Ishikawa (cell line): ENCODE results near the gene TSPAN14.

Experiments used
- CREB1 ChIP-seq: IDR thresholded peaks from 2 replicates; pipeline ENCODE4 v1.6.1; 2012; ENCODE audit warnings: low read depth
- EP300 ChIP-seq: IDR thresholded peaks from 2 replicates; pipeline ENCODE4 v1.6.1; 2012; ENCODE audit warnings: borderline replicate concordance
- FOXM1 ChIP-seq: IDR thresholded peaks from 2 replicates; pipeline ENCODE4 v1.6.1; 2012; ENCODE audit warnings: low read depth, borderline replicate concordance
- RAD21 ChIP-seq: IDR thresholded peaks from 2 replicates; pipeline ENCODE4 v1.6.1; 2012; ENCODE audit warnings: low read depth
- TAF1 ChIP-seq: IDR thresholded peaks from 2 replicates; pipeline ENCODE4 v1.6.1; 2012; ENCODE audit warnings: low read depth, mild to moderate bottlenecking
- YY1 ChIP-seq: IDR thresholded peaks from 2 replicates; pipeline ENCODE4 v1.6.1; 2012; ENCODE audit warnings: low read depth
- TF ChIP-seq, protein P1 (sequence below): IDR thresholded peaks from 2 replicates; pipeline ENCODE4 v1.6.1; 2012; ENCODE audit warnings: low read depth, mild to moderate bottlenecking
- TF ChIP-seq, protein P2 (sequence below): IDR thresholded peaks from 2 replicates; pipeline ENCODE4 v1.6.1; 2012
- TF ChIP-seq, protein P3 (sequence below): IDR thresholded peaks from 2 replicates; pipeline ENCODE4 v1.6.1; 2012

DNA sequence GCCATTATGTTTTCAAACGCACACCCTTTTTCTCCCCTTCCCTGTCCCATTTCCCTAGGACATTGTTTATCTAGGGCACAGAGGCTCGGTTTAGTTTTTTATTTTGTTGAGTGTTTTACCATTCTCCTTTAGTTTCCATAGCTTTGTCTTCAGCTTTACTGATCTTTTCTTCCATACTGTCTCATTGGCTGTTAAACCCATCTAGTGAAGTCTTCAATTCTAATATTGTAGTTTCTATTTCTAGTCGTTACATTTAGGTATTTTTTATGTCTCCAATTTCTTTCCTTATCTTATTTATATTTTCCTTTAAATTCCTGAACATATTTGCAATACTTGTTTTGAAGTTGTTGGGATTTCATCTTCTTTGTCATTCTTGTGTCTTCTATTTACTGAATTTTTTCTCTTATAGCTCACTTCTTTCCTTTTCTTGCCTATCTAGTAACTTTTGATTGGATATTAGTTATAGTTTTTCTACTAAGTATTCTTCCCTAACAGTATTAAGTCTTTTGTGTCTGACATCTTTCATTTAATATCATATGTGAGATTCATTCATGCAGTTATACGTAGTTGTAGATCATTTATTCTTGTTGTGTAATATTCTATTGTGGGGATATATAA, 42.6 kb downstream of the TSPAN14 start:
- TF ChIP-seq CREB1 (no peak), TAF1 (no peak), YY1 (no peak), RAD21 (no peak), FOXM1 (no peak), EP300 (no peak)
- TF ChIP-seq, protein P1, sequence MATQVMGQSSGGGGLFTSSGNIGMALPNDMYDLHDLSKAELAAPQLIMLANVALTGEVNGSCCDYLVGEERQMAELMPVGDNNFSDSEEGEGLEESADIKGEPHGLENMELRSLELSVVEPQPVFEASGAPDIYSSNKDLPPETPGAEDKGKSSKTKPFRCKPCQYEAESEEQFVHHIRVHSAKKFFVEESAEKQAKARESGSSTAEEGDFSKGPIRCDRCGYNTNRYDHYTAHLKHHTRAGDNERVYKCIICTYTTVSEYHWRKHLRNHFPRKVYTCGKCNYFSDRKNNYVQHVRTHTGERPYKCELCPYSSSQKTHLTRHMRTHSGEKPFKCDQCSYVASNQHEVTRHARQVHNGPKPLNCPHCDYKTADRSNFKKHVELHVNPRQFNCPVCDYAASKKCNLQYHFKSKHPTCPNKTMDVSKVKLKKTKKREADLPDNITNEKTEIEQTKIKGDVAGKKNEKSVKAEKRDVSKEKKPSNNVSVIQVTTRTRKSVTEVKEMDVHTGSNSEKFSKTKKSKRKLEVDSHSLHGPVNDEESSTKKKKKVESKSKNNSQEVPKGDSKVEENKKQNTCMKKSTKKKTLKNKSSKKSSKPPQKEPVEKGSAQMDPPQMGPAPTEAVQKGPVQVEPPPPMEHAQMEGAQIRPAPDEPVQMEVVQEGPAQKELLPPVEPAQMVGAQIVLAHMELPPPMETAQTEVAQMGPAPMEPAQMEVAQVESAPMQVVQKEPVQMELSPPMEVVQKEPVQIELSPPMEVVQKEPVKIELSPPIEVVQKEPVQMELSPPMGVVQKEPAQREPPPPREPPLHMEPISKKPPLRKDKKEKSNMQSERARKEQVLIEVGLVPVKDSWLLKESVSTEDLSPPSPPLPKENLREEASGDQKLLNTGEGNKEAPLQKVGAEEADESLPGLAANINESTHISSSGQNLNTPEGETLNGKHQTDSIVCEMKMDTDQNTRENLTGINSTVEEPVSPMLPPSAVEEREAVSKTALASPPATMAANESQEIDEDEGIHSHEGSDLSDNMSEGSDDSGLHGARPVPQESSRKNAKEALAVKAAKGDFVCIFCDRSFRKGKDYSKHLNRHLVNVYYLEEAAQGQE = no peak
- TF ChIP-seq, protein P2, sequence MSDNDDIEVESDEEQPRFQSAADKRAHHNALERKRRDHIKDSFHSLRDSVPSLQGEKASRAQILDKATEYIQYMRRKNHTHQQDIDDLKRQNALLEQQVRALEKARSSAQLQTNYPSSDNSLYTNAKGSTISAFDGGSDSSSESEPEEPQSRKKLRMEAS = no peak
- TF ChIP-seq, protein P3, sequence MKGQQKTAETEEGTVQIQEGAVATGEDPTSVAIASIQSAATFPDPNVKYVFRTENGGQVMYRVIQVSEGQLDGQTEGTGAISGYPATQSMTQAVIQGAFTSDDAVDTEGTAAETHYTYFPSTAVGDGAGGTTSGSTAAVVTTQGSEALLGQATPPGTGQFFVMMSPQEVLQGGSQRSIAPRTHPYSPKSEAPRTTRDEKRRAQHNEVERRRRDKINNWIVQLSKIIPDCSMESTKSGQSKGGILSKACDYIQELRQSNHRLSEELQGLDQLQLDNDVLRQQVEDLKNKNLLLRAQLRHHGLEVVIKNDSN = no peak
